AG09319 (cell line): ENCODE data around the gene MYL6B.
"Not testable (repeated sequence)": the region's sequence is repeated elsewhere in the genome, so short reads cannot be mapped to it uniquely, and the experiment has no call there.

Source experiments
- DNase-seq: peaks from one replicate; pipeline ENCODE4 v3.0.0-alpha.2; 2010; ENCODE audit warnings: low read depth; ENCODE audit errors: extremely low read depth
- TF ChIP-seq, protein P1 (sequence below): IDR thresholded peaks from 2 replicates; pipeline ENCODE4 v1.5.1; 2011; ENCODE audit warnings: low read depth, mild to moderate bottlenecking, inconsistent platforms, low read length, moderate library complexity

Gene MYL6B

DNA sequence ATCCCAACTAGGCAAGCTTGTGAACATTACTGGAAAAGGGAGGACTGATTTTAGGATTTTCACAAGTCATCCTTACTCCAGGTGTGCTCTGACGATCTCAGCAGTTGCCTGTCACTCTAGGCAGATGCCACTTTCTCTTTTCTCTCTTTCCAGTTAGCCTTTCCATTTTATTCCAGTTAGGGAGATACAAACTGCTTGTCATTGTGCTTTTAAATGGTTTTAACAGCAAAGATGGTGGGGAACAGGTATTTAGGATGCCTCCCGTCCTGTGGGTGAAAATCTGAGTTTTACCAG lies 46.8 kb upstream of the MYL6B start:
- TF ChIP-seq, protein P1, sequence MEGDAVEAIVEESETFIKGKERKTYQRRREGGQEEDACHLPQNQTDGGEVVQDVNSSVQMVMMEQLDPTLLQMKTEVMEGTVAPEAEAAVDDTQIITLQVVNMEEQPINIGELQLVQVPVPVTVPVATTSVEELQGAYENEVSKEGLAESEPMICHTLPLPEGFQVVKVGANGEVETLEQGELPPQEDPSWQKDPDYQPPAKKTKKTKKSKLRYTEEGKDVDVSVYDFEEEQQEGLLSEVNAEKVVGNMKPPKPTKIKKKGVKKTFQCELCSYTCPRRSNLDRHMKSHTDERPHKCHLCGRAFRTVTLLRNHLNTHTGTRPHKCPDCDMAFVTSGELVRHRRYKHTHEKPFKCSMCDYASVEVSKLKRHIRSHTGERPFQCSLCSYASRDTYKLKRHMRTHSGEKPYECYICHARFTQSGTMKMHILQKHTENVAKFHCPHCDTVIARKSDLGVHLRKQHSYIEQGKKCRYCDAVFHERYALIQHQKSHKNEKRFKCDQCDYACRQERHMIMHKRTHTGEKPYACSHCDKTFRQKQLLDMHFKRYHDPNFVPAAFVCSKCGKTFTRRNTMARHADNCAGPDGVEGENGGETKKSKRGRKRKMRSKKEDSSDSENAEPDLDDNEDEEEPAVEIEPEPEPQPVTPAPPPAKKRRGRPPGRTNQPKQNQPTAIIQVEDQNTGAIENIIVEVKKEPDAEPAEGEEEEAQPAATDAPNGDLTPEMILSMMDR: no peak
- DNase-seq: no peak

GRCh38 chr12:56107242-56107641 lies 45.1 kb upstream of the MYL6B start:
- no peak for DNase-seq
- TF ChIP-seq, protein P1: no peak

DNA sequence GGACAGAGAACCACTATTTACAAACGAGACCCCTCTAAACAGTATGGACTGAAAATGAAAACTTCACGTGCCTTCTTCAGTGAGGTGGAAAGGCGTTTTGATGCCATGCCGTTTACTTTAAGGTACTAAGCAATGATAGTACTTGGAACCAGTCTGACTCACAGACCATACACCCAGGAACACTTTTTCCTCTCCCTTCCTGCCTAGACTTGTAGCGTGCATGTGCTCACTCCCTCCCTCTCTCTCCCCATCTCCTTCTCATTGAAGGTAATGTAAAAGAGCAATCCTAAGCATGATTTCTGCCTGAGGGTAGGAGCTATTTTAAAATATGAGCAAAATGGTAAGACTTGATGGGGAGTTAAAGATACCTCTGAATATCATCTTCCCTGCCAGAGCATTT lies 41.8 kb upstream of the MYL6B start:
- DNase-seq: no peak
- TF ChIP-seq, protein P1: no peak

DNA sequence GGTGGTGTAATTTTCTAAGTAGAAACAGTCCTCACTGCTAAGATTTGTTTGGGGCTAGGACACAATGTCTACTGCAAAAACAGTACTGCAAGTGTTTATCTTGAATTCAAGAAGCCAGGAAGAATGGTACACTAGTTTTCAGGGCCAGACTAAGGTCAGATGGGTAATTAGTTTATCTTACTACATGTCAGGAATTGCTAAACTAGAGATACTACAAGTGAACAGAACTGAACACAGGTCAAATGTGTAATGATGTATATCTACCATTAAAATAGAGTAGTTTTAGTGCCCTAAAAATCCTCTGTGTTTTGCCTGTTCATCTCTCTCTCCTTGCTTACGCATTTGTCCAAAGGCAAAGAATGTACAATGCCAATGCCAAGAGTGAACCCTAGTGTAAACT lies 38.3 kb upstream of the MYL6B start:
- no peak for DNase-seq
- TF ChIP-seq, protein P1: no peak

- DNase-seq: no peak
- TF ChIP-seq, protein P1: no peak
Observed at GRCh38 chr12:56115329-56115728, 37.1 kb upstream of the MYL6B start.

- TF ChIP-seq, protein P1: no peak
Observed at GRCh38 chr12:56116267-56117081, 35.9 kb upstream of the MYL6B start, which contains the start of gene RPL41. RPL41 (plus strand) TSS chr12:56116633.

DNA sequence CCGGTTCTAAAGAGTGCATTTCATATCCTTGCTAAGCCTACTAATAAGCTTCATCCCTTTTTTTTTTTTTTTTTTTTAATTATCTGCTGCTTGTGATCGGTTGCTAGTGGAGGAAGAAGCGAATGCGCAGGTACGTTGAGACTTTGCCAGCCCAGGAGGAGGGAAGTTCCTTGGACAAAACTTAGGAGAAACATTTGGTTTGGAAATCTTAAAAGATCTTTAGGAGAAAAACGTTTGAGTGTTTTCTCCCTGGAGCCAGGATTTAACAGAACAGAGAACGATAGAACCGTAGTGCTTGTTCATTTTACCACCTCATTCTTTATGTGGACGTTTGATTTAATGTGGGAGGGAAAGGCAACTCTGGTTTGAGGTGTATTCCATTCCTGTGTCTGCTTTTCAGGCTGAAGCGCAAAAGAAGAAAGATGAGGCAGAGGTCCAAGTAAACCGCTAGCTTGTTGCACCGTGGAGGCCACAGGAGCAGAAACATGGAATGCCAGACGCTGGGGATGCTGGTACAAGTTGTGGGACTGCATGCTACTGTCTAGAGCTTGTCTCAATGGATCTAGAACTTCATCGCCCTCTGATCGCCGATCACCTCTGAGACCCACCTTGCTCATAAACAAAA lies 35.2 kb upstream of the MYL6B start:
- DNase-seq: not testable (repeated sequence)

More at GRCh38 chr12:56116267-56117081, 35.9 kb upstream of the MYL6B start, which contains the start of gene RPL41:
- peak; percentile 77 for DNase-seq
